ENCODE results near the gene SYNPO.

SYNPO gene

DNA sequence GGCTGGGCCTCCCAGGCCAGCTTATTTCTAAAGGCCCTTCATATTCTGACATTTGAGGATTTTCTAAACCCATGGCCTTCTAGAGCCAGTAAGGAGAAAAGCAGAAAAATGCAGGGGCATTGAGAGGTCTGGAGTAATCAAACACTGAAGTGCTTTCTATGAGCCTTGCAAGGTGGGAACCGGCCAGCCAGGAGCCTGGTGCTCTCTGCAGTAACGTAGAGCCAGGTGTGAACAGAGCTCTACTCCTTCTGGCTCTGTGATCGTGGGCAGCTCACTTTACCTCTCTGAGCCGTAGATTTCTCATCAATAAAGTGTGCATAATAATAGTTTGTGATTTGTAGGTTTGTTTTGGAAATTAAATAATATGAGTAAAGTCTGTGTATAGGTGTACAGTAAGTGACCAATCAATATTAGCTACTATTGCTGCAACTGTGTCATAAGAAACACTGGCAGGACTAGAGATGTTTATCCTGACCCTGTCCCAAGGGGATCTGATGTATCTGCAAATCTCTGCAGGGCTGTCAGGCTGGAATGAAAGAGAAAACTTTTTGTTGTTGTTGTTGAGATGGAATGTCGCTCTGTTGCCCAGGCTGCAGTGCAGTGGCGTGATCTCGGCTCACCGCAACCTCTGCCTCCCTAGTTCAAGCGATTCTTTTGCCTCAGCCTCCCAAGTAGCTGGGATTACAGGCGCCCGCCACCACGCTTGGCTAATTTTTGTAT lies 2.7 kb downstream of the SYNPO start:
- no peak for DNase-seq

- DNase-seq, result no peak
These were observed 3.6 kb downstream of the SYNPO start for GRCh38 chr5:150644058-150644457.

DNA sequence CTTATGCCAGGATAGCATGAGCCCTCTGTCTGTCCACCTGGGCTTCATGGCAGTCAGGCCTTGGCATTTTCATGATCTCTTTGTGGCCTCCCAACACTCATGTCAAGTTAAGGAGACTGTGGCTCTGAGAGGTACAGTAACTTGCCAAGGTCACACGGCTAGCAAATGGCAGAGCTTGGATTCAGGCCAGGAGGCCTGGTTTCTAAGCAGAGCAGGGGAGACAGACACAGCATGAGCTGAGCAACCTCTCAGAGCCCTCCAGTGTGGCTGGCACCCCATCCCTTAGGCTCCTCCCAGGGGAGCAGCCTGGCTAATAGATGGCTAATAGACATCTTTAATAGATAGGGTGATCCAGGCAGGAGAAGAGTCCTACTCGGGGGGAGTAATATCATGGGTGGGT lies 4.1 kb downstream of the SYNPO start:
- no peak for DNase-seq

GRCh38 chr5:150645070-150645700 lies 4.7 kb downstream of the SYNPO start:
- DNase-seq, result no peak

DNA sequence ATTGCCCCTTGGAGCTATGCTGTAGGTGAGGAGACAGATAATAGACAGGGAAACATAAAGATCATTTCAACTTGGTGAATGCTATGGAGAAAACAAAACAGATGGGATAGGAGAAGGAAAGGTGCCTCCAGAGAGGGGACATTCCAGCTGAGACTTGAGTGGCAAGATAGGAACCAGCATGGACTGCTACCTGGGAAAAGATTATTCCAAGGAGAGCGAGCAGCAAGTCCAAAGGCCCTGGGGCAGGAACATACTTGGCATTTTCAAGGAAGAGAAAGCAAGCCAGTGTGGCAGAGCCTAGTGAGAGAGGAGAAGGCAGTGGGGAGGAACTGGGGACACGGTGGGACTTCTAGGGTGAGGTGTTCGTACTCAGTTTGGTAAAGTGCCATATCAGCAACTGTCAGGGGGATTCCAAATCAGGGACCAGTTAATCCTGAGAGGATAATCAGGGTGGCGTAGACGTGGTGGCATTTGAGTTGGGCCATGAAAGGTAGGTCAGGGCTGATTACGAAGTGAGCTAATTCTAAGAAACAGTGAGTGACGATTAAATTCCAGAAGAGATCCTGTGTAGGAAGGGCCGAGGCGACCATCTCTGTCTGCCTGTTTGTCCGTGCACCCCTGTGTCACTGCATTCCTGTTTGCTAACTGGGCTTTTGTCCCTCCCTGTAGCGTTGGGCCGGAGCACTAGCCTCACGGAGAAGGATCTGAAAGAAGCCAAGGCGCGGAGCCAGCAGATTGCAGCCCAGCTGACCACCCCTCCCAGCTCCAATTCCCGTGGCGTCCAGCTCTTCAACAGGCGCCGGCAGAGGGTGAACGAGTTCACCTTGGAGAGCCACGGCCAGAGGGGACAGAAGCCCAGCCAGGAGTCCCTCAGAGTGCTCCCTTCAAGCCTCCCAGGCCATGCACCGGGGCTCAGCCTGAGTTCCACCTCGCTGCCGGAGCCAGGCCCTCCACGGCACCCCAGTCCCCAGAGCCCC lies 7.1 kb downstream of the SYNPO start:
- DNase-seq, result no peak

- DNase-seq, result no peak
These were observed 8.0 kb downstream of the SYNPO start for GRCh38 chr5:150648294-150649107.

- DNase-seq, result no peak
These were observed 8.9 kb downstream of the SYNPO start for GRCh38 chr5:150649108-150650020.

DNA sequence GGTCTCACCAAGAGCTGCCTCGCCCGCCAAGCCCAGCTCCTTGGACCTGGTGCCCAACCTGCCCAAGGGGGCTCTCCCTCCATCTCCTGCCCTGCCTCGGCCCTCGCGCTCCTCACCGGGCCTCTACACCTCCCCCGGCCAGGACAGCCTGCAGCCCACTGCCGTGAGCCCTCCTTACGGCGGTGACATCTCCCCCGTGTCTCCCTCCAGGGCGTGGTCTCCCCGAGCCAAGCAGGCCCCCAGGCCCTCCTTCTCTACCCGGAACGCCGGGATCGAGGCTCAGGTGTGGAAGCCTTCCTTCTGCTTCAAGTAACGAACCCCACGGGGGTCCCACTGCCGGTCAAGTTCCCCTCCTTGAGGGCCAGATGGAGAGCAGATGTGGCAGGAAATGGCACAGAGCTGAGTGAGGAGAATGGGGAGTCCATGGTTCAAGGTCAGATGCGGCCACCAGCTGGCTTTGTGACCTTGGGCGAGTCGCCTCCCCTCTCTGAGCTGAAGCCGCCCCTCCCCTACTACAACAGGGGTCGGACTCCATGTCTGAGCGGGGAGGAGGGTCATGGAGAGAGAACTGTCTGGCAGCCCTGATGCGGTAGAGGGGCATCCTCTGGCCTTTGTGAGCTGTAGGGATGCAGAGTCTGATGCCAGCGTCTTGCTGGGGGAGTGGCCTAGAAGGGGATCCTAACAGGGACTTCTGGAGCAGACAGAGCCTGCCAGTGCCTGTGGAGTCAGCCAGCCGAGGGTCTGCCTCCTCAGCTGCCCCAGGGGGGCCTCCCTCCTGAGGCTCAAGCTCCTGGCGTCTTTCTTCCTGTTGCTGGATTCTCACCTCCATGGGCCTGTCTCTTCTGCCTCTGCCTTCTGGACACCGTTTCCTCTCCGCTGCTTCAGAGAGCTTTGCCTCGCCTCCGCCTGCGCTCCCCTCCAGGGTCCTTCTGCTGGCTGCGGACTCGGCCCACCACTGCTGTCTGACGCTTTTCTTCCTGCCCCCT lies 9.9 kb downstream of the SYNPO start:
- DNase-seq, result no peak

GRCh38 chr5:150651382-150651781 lies 10.9 kb downstream of the SYNPO start:
- DNase-seq, result no peak

DNA sequence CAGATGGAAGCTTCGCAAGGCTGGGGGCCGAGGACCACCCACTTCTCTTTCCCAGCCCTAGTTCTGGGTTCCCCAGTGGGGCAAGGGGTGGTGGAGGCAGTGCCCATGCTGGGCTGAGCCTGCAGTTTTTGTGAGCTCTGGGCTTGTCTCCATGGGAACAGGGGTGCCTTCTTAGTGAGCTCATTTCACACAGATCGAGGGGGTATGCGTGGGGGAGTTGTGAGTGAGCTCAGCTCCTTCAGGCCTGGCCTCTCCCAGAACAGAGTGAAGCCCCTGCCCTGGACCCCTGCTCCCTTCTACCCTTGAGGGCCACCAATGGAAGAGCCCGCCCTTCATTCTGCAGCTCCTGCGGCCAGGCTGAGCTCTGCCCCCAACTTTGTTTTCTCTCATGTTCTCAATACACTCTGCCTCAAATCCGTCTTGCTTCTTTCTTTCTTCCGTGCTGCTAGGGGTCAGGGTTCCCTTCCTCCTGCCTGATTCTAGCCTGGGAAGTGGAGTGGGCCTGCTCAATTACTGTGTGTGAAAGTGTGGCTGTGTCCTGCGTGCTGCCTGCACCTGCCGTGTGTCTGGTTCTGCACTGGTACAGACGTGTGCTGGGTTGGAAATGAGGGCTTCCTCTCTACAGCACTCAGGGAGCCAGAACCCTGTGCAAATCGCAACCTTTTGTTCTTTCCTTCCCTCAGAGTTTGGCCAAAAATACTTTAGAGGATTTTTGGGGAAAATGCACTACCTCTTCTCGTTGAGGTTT lies 11.6 kb downstream of the SYNPO start:
- DNase-seq, result no peak

- DNase-seq, result no peak
These were observed 12.8 kb downstream of the SYNPO start for GRCh38 chr5:150653145-150653761.

DNA sequence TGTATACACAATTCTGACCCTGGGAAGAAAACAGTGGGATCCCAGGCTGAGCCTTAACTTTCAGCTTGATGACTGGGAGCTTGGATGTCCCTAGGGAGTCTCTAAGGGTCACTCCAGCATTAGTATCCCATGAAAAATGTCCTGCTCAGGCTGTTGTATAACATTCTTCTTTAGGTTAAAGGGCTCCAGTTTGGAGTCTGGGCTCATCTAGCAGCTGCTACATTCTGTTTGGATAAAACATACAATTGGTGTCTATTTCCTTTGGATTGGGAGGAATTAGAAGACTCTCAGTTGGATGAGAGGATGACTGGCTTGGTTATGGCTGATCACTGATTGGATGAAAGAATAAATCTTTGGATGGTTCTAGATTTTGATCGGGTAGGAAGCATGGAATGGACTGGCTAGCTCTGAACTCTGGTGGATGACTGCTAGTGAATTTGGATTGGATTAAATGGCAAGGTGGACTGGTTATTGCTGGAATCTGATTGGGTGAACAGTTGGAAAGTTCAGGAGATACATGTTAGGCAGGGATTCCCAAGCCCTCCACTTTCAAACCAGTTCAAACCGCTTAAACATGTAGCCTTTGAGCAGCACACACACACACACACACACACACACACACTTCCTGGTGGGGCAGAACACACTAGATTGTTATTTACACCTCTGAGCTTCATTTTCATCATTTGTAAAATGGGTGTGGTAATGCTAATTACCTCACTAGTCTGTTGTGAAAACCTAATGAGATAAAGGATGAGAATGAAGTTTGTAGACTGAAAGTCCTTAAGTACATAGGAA lies 13.5 kb downstream of the SYNPO start:
- DNase-seq, result no peak

GRCh38 chr5:150655221-150655620 lies 14.8 kb downstream of the SYNPO start:
- no peak for DNase-seq

DNA sequence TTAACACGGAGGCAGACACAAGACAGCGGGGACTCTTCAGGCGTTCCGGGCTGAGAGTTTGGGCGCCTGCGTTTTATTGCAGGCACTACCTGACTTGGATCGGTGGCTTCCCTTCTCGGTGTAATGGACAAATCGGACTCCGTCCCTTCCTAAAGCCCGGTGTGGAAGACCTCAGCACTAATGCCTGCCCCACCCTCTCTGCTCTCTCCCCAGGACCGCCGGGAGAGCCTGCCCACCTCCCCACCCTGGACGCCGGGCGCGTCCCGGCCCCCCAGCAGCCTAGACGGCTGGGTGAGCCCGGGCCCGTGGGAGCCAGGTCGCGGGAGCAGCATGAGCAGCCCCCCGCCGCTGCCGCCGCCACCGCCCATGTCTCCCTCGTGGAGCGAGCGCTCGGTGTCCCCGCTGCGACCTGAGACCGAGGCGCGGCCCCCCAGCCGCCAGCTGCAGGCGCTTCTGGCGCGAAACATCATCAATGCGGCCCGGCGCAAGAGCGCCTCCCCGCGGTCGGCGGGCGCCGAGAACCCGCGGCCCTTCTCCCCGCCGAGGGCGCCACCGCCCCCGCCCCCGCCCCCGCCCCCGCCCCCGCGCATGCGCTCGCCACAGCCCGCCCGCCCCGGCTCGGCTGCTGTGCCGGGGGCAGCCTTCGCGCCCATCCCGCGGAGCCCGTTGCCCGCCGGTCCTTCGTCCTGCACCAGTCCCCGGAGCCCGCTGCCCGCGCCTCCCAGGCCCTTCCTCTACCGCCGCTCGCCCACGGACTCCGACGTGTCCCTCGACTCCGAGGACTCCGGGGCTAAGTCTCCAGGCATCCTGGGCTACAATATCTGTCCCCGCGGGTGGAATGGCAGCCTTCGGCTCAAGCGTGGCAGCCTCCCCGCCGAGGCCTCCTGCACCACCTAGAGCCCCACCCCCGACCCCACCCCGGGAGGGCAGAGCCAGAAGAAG lies 16.0 kb downstream of the SYNPO start:
- DNase-seq, result peak; percentile 14

- DNase-seq, result no peak
These were observed 17.7 kb downstream of the SYNPO start for GRCh38 chr5:150658121-150658520.

DNA sequence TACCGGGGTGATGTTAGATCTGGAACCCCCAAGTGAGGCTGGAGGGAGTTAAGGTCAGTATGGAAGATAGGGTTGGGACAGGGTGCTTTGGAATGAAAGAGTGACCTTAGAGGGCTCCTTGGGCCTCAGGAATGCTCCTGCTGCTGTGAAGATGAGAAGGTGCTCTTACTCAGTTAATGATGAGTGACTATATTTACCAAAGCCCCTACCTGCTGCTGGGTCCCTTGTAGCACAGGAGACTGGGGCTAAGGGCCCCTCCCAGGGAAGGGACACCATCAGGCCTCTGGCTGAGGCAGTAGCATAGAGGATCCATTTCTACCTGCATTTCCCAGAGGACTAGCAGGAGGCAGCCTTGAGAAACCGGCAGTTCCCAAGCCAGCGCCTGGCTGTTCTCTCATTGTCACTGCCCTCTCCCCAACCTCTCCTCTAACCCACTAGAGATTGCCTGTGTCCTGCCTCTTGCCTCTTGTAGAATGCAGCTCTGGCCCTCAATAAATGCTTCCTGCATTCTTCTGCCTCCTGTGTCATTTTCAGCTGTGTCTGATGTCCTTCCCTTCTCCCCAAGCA lies 18.3 kb downstream of the SYNPO start:
- DNase-seq, result no peak
